Measurements from ENCODE around the gene HNRNPA0.

Gene HNRNPA0

GRCh38 chr5:137754961-137755762, 999 bp upstream of the HNRNPA0 start:
- no peak for DNase-seq (ENCODE audit: low spot score)

- no peak for DNase-seq (ENCODE audit: low spot score)
Observed at GRCh38 chr5:137753691-137754187, 424 bp downstream of the HNRNPA0 start.

- DNase-seq (ENCODE audit: low spot score) = peak; percentile 17
Observed at GRCh38 chr5:137752905-137753690, 1.1 kb downstream of the HNRNPA0 start.

GRCh38 chr5:137751869-137752491, 2.2 kb downstream of the HNRNPA0 start:
- DNase-seq (ENCODE audit: low spot score) = peak; percentile 66

- DNase-seq (ENCODE audit: low spot score) = no peak
Observed at GRCh38 chr5:137750436-137750835, 3.7 kb downstream of the HNRNPA0 start.

- DNase-seq (ENCODE audit: low spot score) = no peak
Observed at GRCh38 chr5:137747848-137748247, 6.3 kb downstream of the HNRNPA0 start.

- DNase-seq (ENCODE audit: low spot score) = peak; percentile 73
Observed at GRCh38 chr5:137743031-137743640, 11.0 kb downstream of the HNRNPA0 start.

GRCh38 chr5:137741718-137742117, 12.4 kb downstream of the HNRNPA0 start:
- no peak for DNase-seq (ENCODE audit: low spot score)

- no peak for DNase-seq (ENCODE audit: low spot score)
Observed at GRCh38 chr5:137739737-137740136, 14.4 kb downstream of the HNRNPA0 start.

GRCh38 chr5:137738947-137739346, 15.2 kb downstream of the HNRNPA0 start:
- DNase-seq (ENCODE audit: low spot score) = no peak

GRCh38 chr5:137737349-137738131, 16.6 kb downstream of the HNRNPA0 start:
- peak; percentile 42 for DNase-seq (ENCODE audit: low spot score)

- no peak for DNase-seq (ENCODE audit: low spot score)
Observed at GRCh38 chr5:137736496-137736895, 17.7 kb downstream of the HNRNPA0 start.

- peak; percentile 75 for DNase-seq (ENCODE audit: low spot score)
Observed at GRCh38 chr5:137735555-137736284, 18.4 kb downstream of the HNRNPA0 start, which contains the start of gene KLHL3. TSS of gene KLHL3 (minus strand) at chr5:137736089. CDS start at chr5:137735646, 443 bp downstream.

- peak; percentile 56 for DNase-seq (ENCODE audit: low spot score)
Observed at GRCh38 chr5:137734962-137735554, 19.1 kb downstream of the HNRNPA0 start.

GRCh38 chr5:137734331-137734730, 19.8 kb downstream of the HNRNPA0 start:
- DNase-seq (ENCODE audit: low spot score) = no peak

GRCh38 chr5:137733922-137734321, 20.2 kb downstream of the HNRNPA0 start:
- DNase-seq (ENCODE audit: low spot score) = no peak

- DNase-seq (ENCODE audit: low spot score) = peak; percentile 75
Observed at GRCh38 chr5:137733006-137733405, 21.2 kb downstream of the HNRNPA0 start.

GRCh38 chr5:137731176-137731575, 23.0 kb downstream of the HNRNPA0 start:
- no peak for DNase-seq (ENCODE audit: low spot score)

- peak; percentile 82 for DNase-seq (ENCODE audit: low spot score)
Observed at GRCh38 chr5:137730336-137730735, 23.8 kb downstream of the HNRNPA0 start.

GRCh38 chr5:137728048-137728447, 26.1 kb downstream of the HNRNPA0 start:
- DNase-seq (ENCODE audit: low spot score) = no peak

All from kidney tubule cell (primary cell).